Uterus (tissue), 2 donors: ENCODE measurements around the gene C2CD3.

Source experiments
- POLR2A ChIP-seq, 2 donors: fragments of 450-650 bp; IDR thresholded peaks; one replicate each; pipeline ENCODE4 v1.6.1; 2016; ENCODE audit warnings: antibody characterized with exemption in 2 of 2, mild to moderate bottlenecking in 1 of 2, moderate library complexity in 1 of 2
- TF ChIP-seq, protein P1 (sequence below), 4 experiments: fragments of 200-600 bp in 2 of 4; fragments of 450-650 bp in 2 of 4; sonication (generic) in 2 of 4; IDR thresholded peaks; one replicate each; pipeline ENCODE4 v1.5.1; 2016 to 2019; ENCODE audit warnings: antibody characterized with exemption in 4 of 4, mild to moderate bottlenecking in 2 of 4, moderate library complexity in 1 of 4

DNA sequence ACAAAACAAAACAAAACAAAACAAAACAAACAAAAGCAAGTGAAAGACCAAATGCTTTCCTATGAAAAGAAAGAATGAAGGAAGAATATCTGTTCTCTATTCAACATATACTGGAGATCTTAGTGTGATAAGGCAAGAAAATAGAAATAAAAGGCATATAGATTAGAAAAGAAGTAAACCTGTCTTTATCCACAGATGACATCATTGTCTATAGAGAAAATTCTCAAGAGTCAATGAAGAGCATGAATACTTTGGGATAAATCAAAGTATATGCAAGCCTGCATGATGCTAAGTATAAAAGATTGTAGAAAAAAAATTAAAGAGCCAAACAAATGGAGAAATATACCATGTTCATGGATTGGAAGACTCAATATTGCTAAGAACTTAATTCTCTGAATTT is 17.6 kb downstream of the C2CD3 start:
- TF ChIP-seq, protein P1, sequence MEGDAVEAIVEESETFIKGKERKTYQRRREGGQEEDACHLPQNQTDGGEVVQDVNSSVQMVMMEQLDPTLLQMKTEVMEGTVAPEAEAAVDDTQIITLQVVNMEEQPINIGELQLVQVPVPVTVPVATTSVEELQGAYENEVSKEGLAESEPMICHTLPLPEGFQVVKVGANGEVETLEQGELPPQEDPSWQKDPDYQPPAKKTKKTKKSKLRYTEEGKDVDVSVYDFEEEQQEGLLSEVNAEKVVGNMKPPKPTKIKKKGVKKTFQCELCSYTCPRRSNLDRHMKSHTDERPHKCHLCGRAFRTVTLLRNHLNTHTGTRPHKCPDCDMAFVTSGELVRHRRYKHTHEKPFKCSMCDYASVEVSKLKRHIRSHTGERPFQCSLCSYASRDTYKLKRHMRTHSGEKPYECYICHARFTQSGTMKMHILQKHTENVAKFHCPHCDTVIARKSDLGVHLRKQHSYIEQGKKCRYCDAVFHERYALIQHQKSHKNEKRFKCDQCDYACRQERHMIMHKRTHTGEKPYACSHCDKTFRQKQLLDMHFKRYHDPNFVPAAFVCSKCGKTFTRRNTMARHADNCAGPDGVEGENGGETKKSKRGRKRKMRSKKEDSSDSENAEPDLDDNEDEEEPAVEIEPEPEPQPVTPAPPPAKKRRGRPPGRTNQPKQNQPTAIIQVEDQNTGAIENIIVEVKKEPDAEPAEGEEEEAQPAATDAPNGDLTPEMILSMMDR (IDR thresholded peaks at IDR 0.05), result no peak
- TF ChIP-seq POLR2A (IDR thresholded peaks at IDR 0.05), result no peak
